ENCODE data around the gene FSIP2.

- TF ChIP-seq POLR2AphosphoS5 (IDR thresholded peaks at IDR 0.05; ENCODE audit: borderline replicate concordance, low read depth, low read length) (no peak), EZH2 (IDR thresholded peaks at IDR 0.05) (no peak)
These were observed 136.7 kb downstream of the FSIP2 start for GRCh38 chr2:185875136-185875931.

Data from SK-N-MC (cell line).